Putamen (tissue), 1 donor: Measurements from ENCODE around the gene C10orf71.

Source experiments
- DNase-seq: peaks from one replicate; pipeline ENCODE4 v3.0.0-alpha.2; 2016; ENCODE audit warnings: low spot score

C10orf71 gene

DNA sequence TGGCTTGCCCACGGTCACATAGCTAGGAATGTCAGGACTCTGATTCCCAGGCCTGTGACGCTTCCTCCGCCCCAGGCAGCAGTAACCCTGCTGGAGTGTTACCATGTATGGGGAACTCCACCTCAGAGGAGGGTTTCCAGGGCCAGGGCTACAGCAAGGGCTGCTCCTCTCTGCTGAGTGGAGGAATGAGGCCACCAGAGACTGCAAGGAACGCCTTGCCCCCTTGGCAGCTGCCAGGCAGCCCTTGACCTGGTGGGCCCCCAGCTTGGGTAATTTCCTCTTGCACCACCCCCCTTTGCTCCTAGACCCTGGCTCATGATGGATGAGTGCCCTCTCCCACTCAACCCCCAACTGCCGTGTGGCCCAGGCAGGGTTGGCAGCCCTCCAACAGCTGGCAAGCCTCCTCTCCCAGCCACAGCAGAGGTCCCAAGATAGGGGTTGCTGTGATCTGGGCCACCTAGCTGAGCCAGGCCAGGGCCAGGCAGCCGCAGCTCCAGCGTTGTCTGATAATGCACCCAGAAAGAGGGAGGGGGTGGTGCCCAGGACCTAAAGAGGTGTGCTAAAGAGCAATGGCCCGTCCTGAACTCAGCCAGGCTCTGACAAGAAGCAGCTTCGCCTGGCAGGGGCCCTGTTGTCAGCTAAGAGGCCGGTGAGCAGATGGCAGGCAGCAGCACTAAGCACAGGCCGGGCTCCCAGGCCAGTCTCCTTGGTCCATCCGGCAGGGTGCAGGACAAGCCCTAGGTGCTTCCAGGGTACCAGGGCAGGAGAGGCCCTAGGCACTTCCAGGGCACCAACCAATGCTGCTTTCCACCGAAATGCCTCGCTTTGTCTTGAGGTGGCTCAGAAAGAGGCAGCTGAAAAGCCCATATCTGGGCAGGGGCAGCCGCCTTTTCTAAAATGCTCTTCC, 61.6 kb downstream of the C10orf71 start:
- no peak for DNase-seq

DNA sequence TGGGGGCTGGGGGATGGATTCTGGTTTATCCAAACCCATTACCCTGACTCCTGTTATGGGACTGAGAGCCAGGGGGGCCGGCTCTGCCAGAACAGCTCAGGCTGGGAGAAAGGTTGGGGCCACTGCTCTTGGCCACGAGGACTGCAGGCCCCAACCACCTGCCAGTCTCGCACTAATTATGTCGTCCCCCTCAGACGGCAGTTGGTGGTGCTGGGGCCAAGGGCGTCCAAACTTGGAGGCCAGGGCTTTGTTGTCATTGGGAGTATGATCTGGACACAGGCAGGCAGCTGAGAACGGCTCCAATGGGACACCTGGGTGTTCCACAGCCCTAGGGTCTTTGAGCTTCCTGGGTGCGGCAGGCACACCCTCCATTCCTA, 62.2 kb downstream of the C10orf71 start:
- no peak for DNase-seq

DNA sequence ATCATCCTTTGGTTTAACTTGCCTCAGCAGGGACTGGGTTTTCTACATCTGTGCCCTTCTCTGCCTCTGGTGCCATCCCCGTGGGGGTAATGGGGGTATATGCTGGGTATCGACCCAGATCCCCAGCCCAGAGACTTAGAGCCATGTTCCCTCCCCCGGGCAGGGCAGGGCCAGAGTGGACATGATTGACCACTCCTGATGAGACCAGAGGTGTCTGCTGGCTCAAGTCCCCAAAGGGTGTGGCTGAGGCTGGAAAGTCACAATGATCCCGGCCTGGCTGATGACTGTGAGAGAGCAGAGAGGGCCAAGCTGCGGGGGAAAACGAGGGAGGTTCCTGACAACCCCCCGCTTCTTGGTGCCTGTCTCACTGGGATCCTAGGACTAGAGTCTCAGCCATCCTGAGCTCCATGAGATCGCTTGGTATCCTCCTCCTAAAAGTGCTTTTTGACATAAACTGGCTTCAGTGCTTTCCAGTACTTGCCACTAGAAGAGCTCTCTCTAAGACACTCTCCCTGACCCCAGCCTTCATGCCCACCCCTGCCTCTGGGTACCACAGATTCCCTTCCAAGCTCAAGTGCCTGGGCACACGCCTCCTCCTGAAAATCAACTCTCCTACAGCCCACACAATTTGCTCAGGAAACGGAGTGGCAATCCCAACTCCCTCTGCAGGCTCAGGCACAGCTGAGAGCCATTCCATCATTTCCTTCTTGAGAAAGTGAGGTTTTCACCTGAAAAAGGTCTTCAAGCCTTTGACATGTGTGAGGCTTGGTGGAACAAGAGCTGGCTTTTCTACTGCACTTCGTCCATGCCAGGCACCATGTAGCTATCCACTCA, 63.0 kb downstream of the C10orf71 start:
- DNase-seq, result no peak

DNA sequence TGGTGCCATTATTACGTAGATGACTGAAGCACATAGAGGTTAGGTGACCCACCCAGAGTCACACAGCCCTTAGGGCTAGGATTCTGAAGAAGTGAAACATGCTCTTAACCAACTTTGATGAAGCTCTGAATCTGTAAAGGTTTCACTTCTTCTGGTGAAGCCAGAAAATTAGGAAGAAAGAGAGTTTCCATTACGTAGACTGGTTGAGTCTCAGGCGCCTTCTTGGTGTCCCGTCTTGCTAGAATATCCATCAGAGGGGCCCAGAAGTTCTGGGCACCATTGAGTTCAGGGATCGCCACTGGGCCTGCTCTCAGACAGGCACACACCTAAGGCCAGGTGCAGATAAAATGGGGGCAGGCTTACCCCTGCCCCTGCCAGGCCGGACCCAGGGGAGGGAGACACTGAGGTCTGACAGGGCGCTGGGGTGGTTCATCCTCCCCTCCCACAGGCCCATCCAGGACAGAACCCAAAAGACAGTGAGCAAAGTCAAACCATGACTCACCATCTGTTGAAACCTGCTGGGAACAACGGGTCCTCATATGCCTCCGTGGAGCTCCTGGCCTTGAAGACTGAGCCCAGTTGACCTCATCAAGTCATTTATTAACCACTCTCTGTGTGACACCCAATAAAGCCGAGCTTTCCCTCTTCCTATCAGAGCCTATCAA, 63.8 kb downstream of the C10orf71 start:
- peak; percentile 9 for DNase-seq

DNA sequence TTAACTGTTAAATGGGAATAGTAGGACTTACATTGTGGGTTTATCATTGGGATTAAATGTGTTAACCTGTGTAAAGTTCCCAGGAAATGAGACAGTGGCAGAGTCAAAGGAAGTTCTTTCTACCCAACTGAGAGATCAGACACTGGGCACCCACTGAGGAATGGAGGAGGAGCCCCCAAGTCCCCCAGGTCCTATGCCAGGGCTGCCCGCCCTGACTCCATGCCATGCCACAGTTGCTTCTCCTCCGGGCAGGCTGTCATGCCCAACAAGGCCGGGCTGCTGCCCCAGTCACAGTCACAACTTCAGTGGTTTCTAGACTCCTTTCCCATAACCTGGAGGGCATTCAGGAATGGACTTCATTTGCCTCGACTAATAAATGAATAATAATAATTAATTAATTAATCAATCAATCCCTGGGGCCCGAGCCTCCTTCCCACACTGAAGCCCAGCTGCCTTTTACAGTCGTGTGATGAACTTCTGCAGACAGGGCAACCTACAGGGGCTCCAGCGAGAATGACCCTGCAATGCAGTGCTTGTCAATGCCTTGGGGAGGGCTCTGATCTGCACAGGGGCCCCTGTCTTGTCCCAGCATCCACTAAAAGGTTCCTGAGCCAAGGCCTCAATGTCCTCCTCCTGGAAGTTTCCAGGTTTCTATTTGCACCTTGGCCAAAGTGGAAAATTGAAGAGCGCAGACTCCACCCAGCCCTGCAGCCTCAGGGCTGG, 64.5 kb downstream of the C10orf71 start:
- DNase-seq, result no peak

DNA sequence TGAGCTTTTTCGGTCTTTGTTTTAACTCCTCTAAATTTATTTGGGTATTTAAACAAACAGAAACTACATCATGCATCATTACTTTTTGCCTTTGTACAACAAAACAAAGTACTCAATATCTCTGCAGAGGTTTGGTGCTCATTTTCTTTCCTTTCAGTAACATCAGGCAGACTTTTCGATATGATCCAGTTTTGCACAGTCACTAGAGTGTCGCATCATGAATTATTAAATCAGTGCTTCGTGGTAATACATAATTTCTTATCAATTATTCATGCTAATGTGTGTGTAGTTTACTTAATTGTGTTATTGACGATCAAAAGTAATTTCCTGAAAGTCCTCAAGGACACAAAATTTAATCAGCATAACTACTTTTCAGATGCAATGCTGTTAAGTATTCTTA, 65.1 kb downstream of the C10orf71 start:
- DNase-seq, result no peak

DNA sequence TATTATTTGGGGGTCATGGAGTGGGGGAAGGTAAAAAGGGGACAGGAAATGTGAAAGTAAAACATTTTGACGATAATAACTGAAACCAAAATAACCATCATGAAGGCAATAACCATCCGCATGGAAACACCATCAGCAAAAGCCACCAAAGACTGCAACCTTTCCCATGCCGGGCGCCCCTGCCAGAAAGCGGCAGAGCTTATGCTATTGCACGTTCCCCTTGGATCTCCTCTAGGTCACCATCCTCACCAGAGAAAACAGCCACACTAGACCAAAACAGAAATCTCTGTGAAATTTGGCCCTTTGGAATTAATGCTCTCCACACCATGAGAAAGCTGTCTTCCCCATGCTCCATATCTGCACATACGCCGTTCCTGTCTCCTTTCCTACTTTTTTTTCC, 65.8 kb downstream of the C10orf71 start:
- no peak for DNase-seq

DNA sequence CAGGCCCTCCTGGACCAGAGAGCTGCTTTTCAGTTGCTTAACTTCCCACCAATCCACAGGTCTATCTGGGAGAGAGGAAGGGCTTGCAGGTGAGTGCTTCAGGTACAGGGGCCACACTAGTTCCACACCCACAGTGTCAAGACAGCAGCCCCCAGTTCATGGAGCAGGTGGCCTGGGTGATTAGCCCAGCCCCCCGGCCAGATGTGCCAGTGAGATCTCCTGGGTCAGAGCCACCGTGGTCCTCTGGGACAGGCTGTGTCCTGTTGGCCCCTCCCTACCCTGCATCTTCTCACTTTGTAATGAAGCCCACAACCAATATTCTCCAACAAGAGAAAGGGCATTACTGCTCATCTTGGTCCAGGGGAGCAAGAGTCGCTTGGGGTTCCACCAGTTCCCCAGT, 66.3 kb downstream of the C10orf71 start:
- DNase-seq, result no peak

DNA sequence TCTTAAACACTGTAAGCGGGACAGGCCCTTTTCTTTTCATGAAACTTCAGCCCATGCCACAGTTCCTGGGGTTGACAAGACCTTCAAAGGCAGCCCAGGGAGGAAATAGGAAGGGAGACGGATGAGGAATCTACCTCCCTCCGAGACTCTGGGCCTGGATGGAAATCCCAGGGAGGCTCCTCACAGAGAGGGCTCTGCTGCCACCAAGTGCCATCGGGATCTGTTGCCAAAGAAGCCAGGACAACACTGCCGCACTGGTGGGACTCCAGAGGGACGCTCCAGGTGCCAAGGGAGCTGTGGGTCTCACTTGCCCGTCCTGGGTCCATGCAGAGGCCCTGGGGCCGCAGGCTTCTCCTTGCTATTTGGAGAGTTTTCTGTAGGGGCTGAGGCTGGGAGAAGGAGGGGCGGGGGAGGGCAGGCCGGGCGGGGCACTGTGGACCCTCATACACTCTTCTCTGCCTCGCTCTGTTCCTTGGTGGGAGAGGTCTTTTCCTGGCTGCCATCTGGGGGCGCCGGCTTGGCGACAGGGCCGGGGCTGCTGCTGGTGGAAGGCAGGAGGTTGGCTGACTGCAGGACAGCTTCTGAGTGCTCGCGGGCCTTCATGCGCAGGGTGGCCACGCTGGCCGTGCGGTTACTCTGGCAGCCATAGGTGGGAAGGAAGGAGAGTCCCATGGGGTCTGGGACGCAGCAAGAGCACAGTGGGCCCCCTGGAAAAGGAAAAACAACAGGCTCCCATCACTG, 66.9 kb downstream of the C10orf71 start:
- DNase-seq, result no peak

DNA sequence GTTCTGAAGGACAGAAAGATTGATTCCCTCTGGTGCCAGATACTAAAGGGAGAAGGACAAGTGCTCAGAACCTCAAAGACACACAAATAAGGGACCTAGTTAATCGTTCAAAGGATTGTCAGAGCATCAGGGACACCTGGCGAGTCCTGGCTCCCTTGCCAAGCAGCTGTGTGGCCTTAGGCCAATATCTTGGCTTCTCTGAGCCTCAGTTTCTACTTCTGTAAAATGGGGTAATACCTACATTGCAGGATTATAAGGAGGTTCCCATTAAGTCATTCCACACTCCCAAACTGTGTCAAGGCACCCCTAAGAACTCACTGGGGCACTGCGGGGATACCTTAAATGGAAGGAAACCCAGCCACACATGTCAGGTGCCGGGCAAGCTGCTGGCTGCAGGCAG, 67.5 kb downstream of the C10orf71 start:
- DNase-seq, result no peak

DNA sequence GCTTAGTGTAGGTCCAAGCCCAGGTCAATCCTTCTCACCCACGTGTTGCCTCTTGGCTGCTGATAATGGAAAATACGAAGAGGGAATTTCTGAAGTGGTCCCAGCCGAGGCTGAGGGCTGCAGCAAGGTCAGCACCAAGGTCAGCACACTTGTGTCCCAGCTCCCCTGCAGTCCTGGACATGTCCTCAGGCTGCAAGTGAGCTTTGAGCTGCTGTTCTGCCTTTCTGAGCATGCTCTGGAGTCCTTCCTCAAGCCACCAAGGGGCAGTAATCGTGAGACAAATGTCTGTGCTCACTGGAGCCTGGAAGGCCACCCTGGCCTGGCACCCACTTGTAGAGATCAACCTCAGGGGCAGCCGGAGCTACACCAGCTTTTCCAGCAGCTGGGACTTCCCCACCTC, 68.6 kb downstream of the C10orf71 start:
- no peak for DNase-seq

DNA sequence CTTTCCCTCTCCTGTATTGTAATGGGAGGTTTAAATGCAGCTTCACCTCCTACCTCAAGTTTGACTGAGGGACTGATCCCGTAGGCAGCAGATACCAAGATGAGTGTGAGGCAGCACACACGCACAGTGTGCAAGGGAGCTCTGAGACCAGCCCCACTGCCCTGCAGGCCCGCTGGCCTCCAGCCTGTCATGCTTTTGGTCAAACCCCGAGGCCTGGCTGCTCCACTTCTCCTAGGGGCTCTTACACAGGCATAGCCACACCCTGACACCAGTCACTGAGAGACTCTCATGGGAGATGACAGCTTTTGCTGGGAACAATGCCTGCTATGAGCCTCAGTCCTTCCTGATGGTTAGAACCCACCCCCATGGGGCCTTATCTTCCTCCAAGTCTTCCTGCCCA, 69.3 kb downstream of the C10orf71 start:
- no peak for DNase-seq

DNA sequence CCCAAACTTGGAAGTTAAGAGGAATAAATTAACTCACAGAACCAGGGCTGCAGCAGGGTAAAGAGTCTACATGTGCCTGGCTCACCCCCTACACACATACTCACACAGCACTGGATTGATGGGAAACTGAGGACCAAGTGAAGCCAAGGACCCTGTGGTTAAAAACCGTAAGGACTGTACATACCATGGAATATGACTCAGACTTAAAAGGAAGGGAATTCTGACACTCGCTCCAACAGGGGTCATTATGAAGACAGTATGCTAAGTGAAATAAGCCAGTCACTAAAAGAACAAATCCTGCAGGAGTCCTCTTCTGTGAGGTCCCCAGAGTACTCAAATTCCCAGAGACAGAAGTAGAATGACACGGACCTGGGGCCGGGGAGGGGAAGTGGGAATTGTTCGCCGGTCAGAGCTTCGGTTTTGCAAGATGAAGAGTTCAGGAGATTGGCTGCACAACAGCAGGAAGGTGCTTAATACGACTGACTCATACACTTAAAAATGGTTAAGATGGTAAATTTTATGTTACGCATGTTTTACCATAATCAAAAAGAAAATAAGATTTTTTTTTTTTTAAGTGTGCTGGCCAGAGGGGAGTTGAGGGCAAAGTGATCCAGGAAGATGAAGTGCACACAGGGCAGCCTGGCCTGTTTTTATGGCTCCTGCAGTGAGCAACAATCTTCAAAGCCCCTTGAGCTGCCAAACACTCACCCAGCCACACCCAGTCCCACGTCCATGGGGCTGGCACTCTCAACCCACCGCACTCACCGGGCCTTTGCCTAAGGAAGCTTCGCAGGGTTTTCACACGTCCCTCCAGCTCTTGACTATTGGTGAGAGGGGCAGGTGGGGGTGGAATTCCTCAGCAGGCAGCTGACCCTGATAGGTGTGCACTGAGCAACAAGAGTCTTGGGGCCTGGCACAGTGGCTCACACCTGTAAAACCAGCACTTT, 70.5 kb downstream of the C10orf71 start:
- no peak for DNase-seq

DNA sequence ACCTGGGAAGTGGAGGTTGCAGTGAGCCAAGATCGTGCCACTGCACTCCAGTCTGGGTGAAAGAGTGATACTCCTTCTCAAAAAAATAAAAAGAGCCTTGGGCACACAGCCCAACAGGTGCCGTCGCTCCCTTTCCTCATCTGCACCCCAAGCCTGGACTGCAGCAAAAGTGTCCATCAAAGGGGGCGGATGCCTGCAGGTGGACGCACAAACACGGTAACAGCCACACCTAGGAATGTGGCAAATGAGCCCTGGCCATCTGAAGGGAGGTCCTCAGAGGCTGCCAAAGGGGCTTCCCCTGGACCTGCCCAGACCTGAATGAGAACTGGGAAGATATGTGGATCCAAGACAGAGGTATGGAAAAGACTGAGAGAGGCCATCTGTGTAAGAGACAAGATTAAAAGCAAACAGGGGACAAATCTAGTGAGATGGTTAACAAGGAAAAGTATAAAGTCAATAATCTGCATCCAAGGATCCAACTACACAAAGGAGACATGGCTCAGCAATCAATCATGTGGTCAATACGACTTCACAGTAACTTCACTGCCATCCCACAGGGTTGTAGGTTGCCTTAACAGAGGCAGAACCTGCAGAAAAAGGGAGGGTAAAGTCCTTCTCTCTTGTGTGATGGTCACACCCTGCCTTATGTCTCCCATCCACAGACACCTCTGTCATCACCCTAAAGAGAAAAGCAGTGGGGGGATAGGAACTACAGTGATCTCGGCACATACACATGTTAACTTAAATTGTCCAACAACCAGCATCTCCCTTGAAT, 71.5 kb downstream of the C10orf71 start:
- DNase-seq, result no peak

DNA sequence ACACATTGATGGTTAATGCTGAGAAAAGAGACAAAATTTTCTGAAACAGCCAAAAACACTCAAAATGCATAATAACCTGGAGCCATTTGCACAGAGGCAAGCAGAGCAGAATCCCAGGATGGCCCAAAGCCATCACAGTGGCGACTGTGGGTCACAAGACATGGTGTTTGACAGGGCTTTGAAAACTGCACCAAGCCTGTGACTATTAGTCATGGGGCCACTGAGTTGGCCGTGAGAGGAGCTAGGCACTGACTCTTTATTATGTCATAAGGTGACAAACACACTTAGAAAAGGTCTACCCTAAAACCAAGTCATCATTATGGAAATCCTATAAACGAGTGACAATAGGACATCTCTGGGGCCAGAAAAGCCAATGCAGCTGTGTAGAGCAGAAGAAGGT, 73.0 kb downstream of the C10orf71 start:
- DNase-seq, result no peak

DNA sequence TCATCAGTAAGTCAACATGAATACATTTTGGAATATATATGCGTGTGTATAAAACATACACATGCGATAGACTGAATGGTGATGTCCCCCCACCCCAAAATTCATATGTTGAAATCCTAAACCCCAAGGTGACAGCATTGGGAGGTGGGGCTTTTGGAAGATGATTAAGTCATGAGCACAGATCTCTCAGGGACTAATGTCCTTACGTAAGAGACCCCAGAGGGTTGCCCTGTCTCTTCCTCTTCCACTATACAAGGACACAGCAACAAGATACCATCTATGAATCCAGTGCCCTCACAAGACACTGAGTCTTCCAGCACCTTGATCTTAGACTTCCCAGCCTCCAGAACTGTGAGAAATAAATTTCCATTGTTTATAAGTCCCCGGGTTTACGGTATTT, 74.4 kb downstream of the C10orf71 start:
- DNase-seq, result no peak

DNA sequence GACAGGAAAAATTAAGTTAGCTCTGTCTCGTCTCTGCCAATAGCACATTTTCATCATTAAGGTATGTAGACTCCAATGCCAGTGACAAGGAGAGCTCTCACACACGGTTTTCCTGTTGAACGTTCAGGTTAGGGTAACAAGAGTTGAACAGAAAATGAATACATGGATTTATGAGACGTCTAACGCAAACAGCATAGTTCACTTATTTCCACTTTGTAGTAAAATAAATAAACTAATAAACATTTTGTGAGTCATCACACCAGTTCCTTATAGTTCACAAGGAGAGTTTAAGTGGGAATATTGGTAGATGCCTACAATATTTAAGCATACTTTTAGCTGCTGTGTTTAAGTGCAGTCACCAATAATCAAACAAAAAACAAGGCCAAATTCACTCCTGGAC, 75.8 kb downstream of the C10orf71 start:
- no peak for DNase-seq

DNA sequence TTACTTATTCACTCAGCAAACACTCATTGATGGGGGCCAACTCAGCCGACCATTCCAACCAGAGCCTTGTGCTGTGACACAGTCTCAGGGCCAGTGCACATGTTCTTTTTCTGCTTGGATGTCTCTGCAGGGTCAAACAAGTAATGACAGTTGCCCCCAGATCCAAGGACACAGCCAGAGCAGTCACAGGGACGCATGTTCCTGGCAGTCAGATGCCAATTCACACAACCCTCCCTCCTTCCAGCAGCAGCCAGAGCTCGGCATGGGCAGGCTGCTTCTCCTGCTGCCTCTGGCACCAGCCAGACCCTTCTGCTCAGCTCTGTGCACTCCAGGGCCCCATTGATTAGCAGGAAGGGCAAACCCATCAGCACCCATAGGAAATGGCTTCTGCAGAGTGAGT, 76.6 kb downstream of the C10orf71 start:
- DNase-seq, result no peak
